RKO (cell line): ENCODE results near the gene HIF3A.
"Not testable (repeated sequence)": the region's sequence is repeated elsewhere in the genome, so short reads cannot be mapped to it uniquely, and the experiment has no call there.

Experiments used
- DNase-seq: peaks from one replicate; pipeline ENCODE4 v3.0.0-alpha.2; 2016; ENCODE audit warnings: low spot score

HIF3A gene

GRCh38 chr19:46296722-46297461 is at the start of gene HIF3A:
Gene HIF3A, plus strand, starts transcription at chr19:46297042. Its CDS starts 35 bp downstream, at chr19:46297077.
- no peak for DNase-seq

- no peak for DNase-seq
These were observed 46.6 kb upstream of the HIF3A start for GRCh38 chr19:46250076-46250735.

- no peak for DNase-seq
These were observed 45.4 kb upstream of the HIF3A start for GRCh38 chr19:46251416-46251815.

- no peak for DNase-seq
These were observed 42.1 kb upstream of the HIF3A start for GRCh38 chr19:46254776-46255175.

GRCh38 chr19:46256855-46257254 is 40.0 kb upstream of the HIF3A start:
- no peak for DNase-seq

- not testable (repeated sequence) for DNase-seq
These were observed 35.3 kb upstream of the HIF3A start for GRCh38 chr19:46261501-46261900.

- peak; percentile 83 for DNase-seq
These were observed 34.1 kb upstream of the HIF3A start for GRCh38 chr19:46262684-46263296.

GRCh38 chr19:46264801-46265200 is 32.0 kb upstream of the HIF3A start:
- not testable (repeated sequence) for DNase-seq

- DNase-seq = peak; percentile 85
These were observed 31.5 kb upstream of the HIF3A start for GRCh38 chr19:46265217-46265828.

GRCh38 chr19:46269101-46269500 is 27.7 kb upstream of the HIF3A start:
- no peak for DNase-seq

GRCh38 chr19:46270521-46271256 is 26.2 kb upstream of the HIF3A start:
- DNase-seq = no peak

- peak; percentile 55 for DNase-seq
These were observed 25.2 kb upstream of the HIF3A start for GRCh38 chr19:46271481-46272197.

- not testable (repeated sequence) for DNase-seq
These were observed 22.9 kb upstream of the HIF3A start for GRCh38 chr19:46273931-46274330.

- no peak for DNase-seq
These were observed 17.7 kb upstream of the HIF3A start for GRCh38 chr19:46279177-46279576.

GRCh38 chr19:46283771-46284170 is 13.1 kb upstream of the HIF3A start:
- DNase-seq = no peak

GRCh38 chr19:46284635-46285034 is 12.2 kb upstream of the HIF3A start:
- DNase-seq = no peak

GRCh38 chr19:46287585-46287984 is 9.3 kb upstream of the HIF3A start:
- peak; percentile 62 for DNase-seq

- DNase-seq = peak; percentile 96
These were observed 7.8 kb upstream of the HIF3A start for GRCh38 chr19:46288896-46289588.

GRCh38 chr19:46289724-46290619 is 6.9 kb upstream of the HIF3A start:
- DNase-seq = no peak

- DNase-seq = no peak
These were observed 5.0 kb upstream of the HIF3A start for GRCh38 chr19:46291829-46292228.
